ENCODE measurements around the gene PIK3R6. TPM values are rescaled to one million over a fixed set of nuclear protein-coding genes. Genes with fewer than 3 reads are reported as not detected.

PIK3R6 gene
- total and polyA plus RNA-seq, 2 of the 13 experiments (the other 11 are each of a cell fraction or from before 2014, with no cell fraction given): not detected

GRCh38 chr17:8800656-8801055, 66.8 kb downstream of the PIK3R6 start (continued):
- TF ChIP-seq ZNF710 (CRISPR knock-in tag; IDR thresholded peaks at IDR 0.05; ENCODE audit: borderline replicate concordance) (no peak), ETV6 (CRISPR knock-in tag; conservative IDR thresholded peaks at IDR 0.05) (no peak), JUND (CRISPR knock-in tag; IDR thresholded peaks at IDR 0.05) (no peak)

DNA sequence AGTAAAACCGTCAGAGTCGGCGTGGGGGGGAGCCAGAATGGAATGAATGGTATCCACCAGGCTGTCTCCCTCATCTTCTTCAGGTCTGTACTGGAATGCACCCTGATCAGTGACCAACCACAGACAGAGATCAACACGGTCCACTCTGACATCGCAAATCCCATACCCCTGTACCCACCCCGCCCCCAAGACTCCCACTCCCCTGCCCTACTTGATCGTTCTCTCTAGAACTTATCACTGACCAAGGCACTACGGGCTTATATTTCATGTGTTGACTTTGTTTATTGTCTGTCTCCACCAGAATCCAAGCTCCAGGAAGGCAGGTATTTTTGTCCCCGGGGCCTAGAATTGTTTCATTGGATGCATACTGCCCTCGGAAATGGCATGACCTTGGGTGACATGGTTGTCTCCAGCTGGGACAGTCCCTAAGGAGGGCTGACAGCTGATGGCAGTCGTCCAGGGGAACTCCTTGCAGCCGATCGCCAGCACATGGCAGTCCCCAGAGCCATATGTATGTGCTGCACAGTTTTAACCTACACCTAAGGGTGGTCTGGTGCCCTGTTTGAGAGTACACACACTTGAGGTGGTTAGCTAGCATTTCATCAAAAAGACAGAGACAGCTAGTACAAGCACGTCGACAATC, 67.8 kb downstream of the PIK3R6 start:
- ATAC-seq: no peak
- H3K27ac ChIP-seq (ENCODE audit: extremely low read length, insufficient read depth, low read length): no peak overlapping the region
- no peak overlapping the region for H3K4me3 ChIP-seq (replicated peaks in 1 of 3; ENCODE audit: insufficient read depth in 1 of 3, low read depth in 2 of 3, low read length in 3 of 3)
- no peak for TF ChIP-seq ZMAT3 (CRISPR knock-in tag; conservative IDR thresholded peaks at IDR 0.05)
- TF ChIP-seq, protein P1, sequence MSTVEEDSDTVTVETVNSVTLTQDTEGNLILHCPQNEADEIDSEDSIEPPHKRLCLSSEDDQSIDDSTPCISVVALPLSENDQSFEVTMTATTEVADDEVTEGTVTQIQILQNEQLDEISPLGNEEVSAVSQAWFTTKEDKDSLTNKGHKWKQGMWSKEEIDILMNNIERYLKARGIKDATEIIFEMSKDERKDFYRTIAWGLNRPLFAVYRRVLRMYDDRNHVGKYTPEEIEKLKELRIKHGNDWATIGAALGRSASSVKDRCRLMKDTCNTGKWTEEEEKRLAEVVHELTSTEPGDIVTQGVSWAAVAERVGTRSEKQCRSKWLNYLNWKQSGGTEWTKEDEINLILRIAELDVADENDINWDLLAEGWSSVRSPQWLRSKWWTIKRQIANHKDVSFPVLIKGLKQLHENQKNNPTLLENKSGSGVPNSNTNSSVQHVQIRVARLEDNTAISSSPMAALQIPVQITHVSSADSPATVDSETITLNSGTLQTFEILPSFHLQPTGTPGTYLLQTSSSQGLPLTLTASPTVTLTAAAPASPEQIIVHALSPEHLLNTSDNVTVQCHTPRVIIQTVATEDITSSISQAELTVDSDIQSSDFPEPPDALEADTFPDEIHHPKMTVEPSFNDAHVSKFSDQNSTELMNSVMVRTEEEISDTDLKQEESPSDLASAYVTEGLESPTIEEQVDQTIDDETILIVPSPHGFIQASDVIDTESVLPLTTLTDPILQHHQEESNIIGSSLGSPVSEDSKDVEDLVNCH (CRISPR knock-in tag; IDR thresholded peaks at IDR 0.05): no peak
- in situ Hi-C loops (cut with HindIII; ENCODE audit: extremely low pct_ligation_motif_present, low pct_unique_long_range_greater_than_20kb): loop anchor here (5.0 kb wide), 1 partner anchor 98 kb away; no protein-coding TSS in a partner anchor
- WGBS (ENCODE audit: low lambda C conversion rate): 31% methylated on average over 9 of the region's 15 CpGs
- intact Hi-C loops (cut with micrococcal nuclease; ENCODE audit: unreplicated experiment): loop anchor here (5.0 kb wide), 1 partner anchor 98 kb away; no protein-coding TSS in a partner anchor
- H3K36me3 ChIP-seq (replicated peaks in 1 of 2; ENCODE audit: control insufficient read depth in 1 of 2, insufficient read depth in 2 of 2, low read length in 2 of 2): no peaks in the 10 kb centered on the region
- H3K79me2 ChIP-seq (ENCODE audit: insufficient read depth, low read length): no peaks in the 10 kb centered on the region
- peaks cover 3 to 47% of the 10 kb centered on the region in 2 experiments for H3K27me3 ChIP-seq (ENCODE audit: control insufficient read depth in 1 of 2, insufficient read depth in 2 of 2, low read length in 2 of 2)
- BruUV-seq (replicated peaks): no TSS peak
- no peak overlapping the region for H3K4me2 ChIP-seq (ENCODE audit: low read depth, low read length)
- no peak for DNase-seq (ENCODE audit: low spot score)
- ChIA-PET POLR2A (no interaction called here), CTCF (ENCODE audit: low intra/inter-chr PET ratio, low total read pairs) (no interaction called here)
- H3K4me1 ChIP-seq (ENCODE audit: insufficient read depth, low read length): no peaks in the 10 kb centered on the region
- H3K9ac ChIP-seq (ENCODE audit: insufficient read depth, low read depth, low read length): no peak overlapping the region
- no peaks in the 10 kb centered on the region for H3K9me3 ChIP-seq (ENCODE audit: low read length)
- FAIRE-seq: no peak
- H2AFZ ChIP-seq (ENCODE audit: low read length): no peak overlapping the region
- no peaks in the 10 kb centered on the region for H4K20me1 ChIP-seq (ENCODE audit: insufficient read depth, low read length)

All from HepG2 (cell line).